Gastrocnemius medialis (tissue), 4 donors: ENCODE measurements around the gene EFNA5.

Experiments
- CTCF ChIP-seq, 5 experiments: fragments of 450-650 bp in 3 of 5; fragments of 200-600 bp in 2 of 5; sonication (generic) in 2 of 5; IDR thresholded peaks in 4 of 5; conservative IDR thresholded peaks in 1 of 5; 1 replicate in 4 of 5; 2 replicates in 1 of 5; pipeline ENCODE4 v1.5.1; 2016 to 2019; ENCODE audit warnings: antibody characterized with exemption in 5 of 5, mild to moderate bottlenecking in 3 of 5, moderate library complexity in 3 of 5
- POLR2A ChIP-seq, 2 donors: fragments of 450-650 bp; IDR thresholded peaks; one replicate each; pipeline ENCODE4 v1.6.1; 2017; ENCODE audit warnings: antibody characterized with exemption in 2 of 2, mild to moderate bottlenecking in 2 of 2, moderate library complexity in 2 of 2

GRCh38 chr5:107368615-107369014 is 302.1 kb downstream of the EFNA5 start:
- no peak for TF ChIP-seq CTCF (IDR thresholded peaks at IDR 0.05 in 4 of 5, conservative IDR thresholded peaks at IDR 0.05 in 1 of 5)
- no peak for TF ChIP-seq POLR2A (IDR thresholded peaks at IDR 0.05)
